GF-D8 (cell line): ENCODE measurements around the gene TYMS.
A peak's percentile ranks its signal among the peaks of the same experiment; 100 is the strongest.

ENCODE experiments used
- DNase-seq: peaks from one replicate; lab custom pipeline; 2025; lab: John Stamatoyannopoulos, UW

TYMS gene

DNA sequence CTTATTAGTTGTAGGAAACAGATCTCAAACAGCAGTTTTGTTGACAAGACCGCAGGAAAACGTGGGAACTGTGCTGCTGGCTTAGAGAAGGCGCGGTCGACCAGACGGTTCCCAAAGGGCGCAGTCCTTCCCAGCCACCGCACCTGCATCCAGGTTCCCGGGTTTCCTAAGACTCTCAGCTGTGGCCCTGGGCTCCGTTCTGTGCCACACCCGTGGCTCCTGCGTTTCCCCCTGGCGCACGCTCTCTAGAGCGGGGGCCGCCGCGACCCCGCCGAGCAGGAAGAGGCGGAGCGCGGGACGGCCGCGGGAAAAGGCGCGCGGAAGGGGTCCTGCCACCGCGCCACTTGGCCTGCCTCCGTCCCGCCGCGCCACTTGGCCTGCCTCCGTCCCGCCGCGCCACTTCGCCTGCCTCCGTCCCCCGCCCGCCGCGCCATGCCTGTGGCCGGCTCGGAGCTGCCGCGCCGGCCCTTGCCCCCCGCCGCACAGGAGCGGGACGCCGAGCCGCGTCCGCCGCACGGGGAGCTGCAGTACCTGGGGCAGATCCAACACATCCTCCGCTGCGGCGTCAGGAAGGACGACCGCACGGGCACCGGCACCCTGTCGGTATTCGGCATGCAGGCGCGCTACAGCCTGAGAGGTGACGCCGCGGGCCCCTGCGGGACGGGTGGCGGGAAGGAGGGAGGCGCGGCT is at the start of gene TYMS:
Gene TYMS (plus strand): TSS at position 343 of the 690 bp plus-strand sequence. CDS start 90 bp downstream, at position 433.
- DNase-seq, result peak; percentile 82

DNA sequence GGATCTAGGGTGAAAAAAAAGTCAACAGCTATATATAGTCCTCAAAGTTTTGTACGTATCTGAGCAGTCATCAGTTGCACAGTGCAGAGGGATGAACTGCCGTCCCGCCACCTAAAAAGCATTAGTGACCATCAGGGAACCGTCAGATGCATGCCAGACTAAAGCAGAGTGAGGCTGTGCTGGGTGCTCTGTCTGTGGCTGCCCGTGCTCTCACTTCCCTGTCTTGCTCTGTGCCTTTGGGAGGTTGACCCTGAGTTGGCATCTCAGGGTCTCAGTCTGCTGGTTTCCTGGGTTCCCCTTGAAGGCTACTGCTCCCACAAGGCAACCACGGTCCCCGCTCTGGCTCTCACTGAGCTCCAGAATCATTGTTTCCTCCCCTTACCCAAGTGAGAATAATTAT is 49.5 kb upstream of the TYMS start:
- DNase-seq, result no peak

DNA sequence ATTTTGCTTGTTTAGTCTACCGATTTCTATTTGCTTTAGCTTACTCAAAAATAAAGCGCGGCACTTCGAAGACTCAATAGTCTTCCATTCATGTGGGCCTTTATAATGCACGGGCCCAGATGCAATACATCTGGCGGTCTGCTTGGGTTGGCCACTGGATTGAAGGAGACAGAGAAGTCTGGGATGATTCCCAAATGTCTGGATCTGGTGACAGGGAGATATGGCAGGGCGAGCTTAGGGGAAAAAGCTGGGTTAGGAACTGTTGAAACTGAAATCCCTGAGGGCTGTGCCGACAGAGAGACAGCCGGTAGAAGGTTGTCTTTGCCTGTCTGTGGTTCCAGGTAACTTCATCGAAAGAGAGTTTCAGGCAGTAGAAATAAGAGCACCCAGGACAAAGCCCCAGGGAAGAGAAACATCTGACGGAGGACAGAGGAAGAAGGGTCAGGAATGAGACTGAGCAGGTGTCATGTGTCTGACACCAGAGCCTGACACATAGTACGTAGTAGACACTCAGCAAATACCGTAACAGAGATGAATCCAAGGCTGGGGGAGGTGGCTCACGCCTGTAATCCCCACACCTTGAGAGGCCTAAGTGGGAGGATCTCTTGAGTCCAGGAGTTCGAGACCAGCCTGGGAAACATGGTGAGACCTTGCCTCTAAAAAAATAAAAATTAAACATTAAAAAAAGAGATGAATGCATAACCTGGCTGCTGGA is 47.1 kb upstream of the TYMS start:
- DNase-seq, result no peak

DNA sequence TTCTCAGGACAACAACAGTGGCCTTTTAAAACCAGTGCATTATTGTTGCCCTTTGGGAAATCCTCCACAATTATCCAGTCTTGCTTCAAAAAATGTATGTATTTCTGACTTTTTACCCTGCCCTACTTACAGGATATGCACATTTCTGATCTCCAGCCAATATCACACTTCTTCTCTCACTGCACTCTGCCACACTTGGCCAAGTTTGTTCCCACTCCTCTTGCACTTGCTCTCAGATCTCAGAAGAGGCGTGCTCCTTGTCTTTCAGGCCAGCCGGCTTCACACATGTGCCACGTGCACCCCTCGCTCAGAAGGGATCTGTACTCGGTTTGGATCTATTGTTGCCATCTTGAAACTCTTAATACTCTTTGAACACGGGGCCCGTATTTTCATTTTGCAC is 45.3 kb upstream of the TYMS start:
- DNase-seq, result no peak

DNA sequence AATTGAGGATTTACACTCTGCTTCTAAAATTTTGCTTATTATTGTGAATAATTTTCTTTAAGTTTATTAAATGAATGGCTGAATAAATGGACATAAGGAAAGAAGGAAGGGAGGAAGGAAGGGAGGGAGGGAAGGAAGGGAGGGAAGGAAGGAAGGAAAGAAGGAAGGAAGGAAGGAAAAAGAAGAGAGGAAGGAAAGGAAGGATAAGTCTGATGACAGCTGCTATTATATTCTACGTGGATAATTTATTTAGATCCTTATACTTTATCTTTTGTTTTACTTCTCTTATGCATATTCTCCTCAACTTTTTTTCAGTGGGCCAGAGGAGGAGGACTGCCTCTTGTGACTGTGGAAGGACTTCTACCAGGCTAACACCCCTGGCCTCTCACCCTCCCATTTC is 43.3 kb upstream of the TYMS start:
- no peak for DNase-seq

- no peak for DNase-seq
These were observed 42.3 kb upstream of the TYMS start for GRCh38 chr18:615092-615521.

GRCh38 chr18:615773-616172 is 41.7 kb upstream of the TYMS start:
- DNase-seq, result no peak

- DNase-seq, result no peak
These were observed 41.0 kb upstream of the TYMS start for GRCh38 chr18:616380-616995.

GRCh38 chr18:617970-618504 is 39.4 kb upstream of the TYMS start:
- DNase-seq, result no peak

- no peak for DNase-seq
These were observed 38.8 kb upstream of the TYMS start for GRCh38 chr18:618618-619017.

GRCh38 chr18:621291-622043 is 36.0 kb upstream of the TYMS start:
- no peak for DNase-seq

DNA sequence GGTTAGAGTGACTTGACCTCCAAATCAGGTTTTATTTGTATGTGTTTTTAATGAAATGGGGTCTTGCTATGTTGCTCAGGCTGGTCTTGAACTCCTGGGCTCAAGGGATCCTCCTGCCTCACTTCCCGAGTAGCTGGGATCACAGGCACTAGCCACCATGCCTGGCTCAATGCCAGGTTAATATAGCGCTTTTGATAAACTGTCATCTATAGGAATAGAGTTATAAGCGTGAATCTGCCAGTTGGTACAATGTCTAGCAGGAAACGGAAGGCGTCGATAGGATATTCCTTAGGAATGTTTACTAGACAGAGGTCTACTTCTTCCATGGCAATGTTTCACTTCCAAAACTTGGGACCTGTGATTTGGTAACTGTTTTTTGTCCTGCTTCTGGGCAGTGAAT is 35.2 kb upstream of the TYMS start:
- no peak for DNase-seq

DNA sequence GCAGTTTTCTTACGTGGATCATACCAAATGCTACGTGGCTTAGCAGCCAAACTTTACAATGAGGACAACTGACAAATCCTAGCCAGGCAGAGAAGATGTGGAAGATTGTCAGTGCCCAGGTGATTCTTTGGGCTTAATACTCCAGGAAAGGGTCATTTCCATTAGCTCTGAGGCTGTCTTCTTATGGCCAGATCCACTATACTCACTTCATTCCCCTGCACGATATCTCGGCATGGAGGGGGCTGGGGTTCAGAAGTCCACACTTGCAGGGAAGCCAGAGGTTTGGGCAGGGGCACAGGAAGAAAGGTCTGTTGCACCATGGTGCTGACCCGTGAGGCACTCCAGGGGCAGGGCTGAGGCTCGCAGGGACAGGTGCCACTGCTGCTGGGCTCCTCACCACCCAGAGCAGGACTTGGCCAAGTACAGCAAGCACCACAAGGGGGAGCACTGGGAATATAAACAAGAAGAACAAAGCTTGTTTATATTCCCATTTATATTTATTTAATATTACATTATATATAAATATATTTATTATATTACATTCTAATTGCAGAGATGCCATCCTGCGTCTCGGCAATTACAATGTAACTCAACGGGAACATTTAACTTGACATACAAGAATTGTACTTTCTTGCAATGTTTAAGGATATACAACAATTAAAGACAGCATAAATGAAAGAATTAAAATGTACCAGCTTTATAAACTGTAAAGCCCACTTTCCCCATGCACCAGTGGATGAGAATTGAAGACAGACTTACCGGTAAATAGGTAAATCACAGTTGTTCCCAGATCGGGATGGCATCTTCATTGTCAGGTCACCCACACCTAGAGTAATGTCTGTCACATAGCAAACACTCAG is 33.5 kb upstream of the TYMS start:
- DNase-seq, result peak; percentile 30

GRCh38 chr18:627231-627630 is 30.2 kb upstream of the TYMS start:
- DNase-seq, result no peak

DNA sequence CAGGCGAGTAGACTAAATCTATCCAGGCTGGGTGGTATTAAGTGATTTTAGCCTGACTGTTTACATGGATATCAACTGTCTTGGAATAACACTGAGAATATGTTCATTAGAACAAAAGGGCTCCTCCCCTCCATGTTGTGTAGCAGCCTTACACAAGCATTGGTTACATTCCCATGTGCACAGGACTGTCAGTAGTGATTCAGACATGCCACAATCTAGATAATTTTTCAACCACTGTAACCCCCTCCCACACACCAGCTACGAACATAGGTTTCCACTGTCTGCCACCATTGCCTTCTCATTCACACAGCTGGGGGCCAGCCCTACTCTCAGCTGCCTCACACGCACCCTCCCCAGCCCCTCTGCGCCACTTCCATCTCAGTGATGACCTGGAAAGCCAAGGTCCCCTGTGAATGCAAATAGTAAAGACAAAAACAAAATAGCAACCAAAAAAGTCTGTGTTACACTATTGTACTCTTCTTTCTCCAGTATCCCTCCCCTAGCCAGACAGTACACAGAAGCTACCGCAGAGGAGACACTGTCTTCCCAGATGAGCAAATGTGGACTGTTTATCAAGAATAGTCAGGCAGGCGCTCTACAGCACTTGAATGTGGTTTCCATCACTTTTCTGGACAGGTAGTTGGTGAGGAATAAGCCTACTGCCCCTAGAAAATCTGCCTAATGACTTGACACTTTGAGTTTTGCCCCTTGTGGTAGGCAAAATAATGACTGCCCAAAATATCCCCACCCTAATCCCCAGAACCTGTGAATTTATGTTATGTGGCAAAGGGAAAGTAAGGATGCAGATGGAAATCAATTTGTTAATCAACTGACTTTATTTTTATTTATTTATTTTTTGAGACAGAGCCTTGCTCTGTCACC is 27.9 kb upstream of the TYMS start:
- DNase-seq, result no peak

GRCh38 chr18:631560-631959 is 25.9 kb upstream of the TYMS start:
- DNase-seq, result no peak

DNA sequence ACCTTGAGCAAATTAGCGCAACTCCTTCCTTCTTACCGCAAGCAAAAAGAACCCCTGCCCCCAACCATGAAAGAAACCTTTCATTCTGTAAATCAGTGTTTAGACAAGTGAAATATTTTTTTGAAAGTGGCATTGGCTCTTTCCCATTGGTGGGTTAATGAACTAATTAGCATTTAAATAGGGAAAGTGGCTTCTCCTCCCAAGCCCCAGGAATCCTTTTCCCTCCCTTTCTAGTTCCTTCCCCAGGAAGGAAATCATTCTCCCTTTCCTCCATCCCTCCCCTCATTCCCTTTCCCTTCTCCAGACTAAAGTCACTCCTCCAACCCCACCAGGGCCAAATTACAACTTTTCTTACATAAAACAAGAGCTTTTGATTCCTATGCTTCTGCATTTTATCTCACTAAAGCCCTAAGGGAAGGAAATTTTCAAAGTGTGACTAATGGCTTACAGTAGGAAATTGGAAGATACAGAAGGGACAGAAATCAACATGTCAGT is 22.9 kb upstream of the TYMS start:
- no peak for DNase-seq

- no peak for DNase-seq
These were observed 22.3 kb upstream of the TYMS start for GRCh38 chr18:635171-635570.

- no peak for DNase-seq
These were observed 16.2 kb upstream of the TYMS start for GRCh38 chr18:641224-641623.

- peak; percentile 74 for DNase-seq
These were observed 13.0 kb upstream of the TYMS start for GRCh38 chr18:644395-645004.
